HL-60 (cell line): Measurements from ENCODE around the gene STEAP3.

ENCODE experiments used
- GABPA ChIP-seq: IDR thresholded peaks from 2 replicates; pipeline ENCODE4 v1.6.1; 2012; ENCODE audit warnings: low read depth
- POLR2AphosphoS5 ChIP-seq: IDR thresholded peaks from 2 replicates; pipeline ENCODE4 v1.6.1; 2012; ENCODE audit warnings: low read depth
- SPI1 ChIP-seq: IDR thresholded peaks from 2 replicates; pipeline ENCODE4 v1.6.1; 2012; ENCODE audit warnings: low read depth, mild to moderate bottlenecking, borderline replicate concordance
- TF ChIP-seq, protein P1 (sequence below): IDR thresholded peaks from one replicate; pipeline ENCODE4 v1.5.1; 2011; ENCODE audit warnings: low read length, control low read depth, inconsistent platforms; ENCODE audit not compliant: insufficient read depth
- TF ChIP-seq, protein P2 (sequence below): IDR thresholded peaks from 2 replicates; pipeline ENCODE4 v1.6.1; 2012; ENCODE audit warnings: low read depth; ENCODE audit not compliant: insufficient replicate concordance

DNA sequence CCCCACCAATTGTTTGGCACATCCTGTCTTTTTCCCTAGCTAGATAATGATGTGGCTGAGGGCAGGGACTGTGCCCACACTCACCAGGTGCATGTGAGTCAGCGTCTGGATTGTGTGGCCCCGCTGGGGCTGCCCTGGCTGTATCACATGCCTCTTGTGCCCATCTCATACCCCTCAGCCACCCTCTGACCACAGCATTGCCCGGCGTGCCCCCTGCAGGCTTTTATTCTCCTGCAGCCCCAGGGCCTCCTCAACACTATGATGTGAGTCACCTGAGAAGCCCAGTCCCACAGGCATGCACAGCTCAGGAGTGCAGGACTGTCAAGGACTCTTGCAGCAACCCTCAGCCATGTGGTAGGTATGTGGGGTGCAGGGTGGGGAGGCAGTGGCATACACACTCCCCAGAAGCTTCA is 14.8 kb upstream of the STEAP3 start:
- TF ChIP-seq, protein P1, sequence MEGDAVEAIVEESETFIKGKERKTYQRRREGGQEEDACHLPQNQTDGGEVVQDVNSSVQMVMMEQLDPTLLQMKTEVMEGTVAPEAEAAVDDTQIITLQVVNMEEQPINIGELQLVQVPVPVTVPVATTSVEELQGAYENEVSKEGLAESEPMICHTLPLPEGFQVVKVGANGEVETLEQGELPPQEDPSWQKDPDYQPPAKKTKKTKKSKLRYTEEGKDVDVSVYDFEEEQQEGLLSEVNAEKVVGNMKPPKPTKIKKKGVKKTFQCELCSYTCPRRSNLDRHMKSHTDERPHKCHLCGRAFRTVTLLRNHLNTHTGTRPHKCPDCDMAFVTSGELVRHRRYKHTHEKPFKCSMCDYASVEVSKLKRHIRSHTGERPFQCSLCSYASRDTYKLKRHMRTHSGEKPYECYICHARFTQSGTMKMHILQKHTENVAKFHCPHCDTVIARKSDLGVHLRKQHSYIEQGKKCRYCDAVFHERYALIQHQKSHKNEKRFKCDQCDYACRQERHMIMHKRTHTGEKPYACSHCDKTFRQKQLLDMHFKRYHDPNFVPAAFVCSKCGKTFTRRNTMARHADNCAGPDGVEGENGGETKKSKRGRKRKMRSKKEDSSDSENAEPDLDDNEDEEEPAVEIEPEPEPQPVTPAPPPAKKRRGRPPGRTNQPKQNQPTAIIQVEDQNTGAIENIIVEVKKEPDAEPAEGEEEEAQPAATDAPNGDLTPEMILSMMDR, result no peak
- no peak for TF ChIP-seq POLR2AphosphoS5
- no peak for TF ChIP-seq SPI1
- TF ChIP-seq, protein P2, sequence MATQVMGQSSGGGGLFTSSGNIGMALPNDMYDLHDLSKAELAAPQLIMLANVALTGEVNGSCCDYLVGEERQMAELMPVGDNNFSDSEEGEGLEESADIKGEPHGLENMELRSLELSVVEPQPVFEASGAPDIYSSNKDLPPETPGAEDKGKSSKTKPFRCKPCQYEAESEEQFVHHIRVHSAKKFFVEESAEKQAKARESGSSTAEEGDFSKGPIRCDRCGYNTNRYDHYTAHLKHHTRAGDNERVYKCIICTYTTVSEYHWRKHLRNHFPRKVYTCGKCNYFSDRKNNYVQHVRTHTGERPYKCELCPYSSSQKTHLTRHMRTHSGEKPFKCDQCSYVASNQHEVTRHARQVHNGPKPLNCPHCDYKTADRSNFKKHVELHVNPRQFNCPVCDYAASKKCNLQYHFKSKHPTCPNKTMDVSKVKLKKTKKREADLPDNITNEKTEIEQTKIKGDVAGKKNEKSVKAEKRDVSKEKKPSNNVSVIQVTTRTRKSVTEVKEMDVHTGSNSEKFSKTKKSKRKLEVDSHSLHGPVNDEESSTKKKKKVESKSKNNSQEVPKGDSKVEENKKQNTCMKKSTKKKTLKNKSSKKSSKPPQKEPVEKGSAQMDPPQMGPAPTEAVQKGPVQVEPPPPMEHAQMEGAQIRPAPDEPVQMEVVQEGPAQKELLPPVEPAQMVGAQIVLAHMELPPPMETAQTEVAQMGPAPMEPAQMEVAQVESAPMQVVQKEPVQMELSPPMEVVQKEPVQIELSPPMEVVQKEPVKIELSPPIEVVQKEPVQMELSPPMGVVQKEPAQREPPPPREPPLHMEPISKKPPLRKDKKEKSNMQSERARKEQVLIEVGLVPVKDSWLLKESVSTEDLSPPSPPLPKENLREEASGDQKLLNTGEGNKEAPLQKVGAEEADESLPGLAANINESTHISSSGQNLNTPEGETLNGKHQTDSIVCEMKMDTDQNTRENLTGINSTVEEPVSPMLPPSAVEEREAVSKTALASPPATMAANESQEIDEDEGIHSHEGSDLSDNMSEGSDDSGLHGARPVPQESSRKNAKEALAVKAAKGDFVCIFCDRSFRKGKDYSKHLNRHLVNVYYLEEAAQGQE, result no peak
- TF ChIP-seq GABPA, result no peak
